HG03066 (cell line): ENCODE data around the gene GRM7.
"Not testable (repeated sequence)": the region's sequence is repeated elsewhere in the genome, so short reads cannot be mapped to it uniquely, and the experiment has no call there.

ENCODE experiments used
- ATAC-seq: cut with Tn5 transposase; IDR thresholded peaks from one replicate; pipeline ENCODE4 v1.9.1; 2021; ENCODE audit warnings: low read depth; ENCODE audit not compliant: unreplicated experiment

Gene GRM7

DNA sequence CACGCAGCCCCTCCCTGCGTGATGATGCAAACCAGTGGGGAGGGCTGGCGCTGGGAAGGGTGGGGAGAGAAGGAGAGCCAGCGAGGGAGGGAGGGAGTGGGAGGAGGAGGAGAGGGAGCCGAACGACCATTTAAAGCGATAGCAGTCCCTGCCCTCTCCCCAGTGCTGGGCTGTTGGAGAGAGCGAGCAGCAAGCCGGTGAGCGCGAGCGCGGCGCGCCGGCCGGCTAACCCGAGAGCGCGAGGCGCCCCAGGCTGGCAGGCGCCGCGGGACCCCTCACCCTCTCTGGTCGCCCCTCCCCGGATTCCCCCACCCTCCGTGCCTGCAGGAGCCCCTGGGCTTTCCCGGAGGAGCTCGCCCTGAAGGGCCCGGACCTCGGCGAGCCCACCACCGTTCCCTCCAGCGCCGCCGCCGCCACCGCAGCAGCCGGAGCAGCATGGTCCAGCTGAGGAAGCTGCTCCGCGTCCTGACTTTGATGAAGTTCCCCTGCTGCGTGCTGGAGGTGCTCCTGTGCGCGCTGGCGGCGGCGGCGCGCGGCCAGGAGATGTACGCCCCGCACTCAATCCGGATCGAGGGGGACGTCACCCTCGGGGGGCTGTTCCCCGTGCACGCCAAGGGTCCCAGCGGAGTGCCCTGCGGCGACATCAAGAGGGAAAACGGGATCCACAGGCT is at the start of gene GRM7:
Gene GRM7, plus strand, starts transcription at position 162 of the 671 bp plus-strand sequence.
- no peak for ATAC-seq

DNA sequence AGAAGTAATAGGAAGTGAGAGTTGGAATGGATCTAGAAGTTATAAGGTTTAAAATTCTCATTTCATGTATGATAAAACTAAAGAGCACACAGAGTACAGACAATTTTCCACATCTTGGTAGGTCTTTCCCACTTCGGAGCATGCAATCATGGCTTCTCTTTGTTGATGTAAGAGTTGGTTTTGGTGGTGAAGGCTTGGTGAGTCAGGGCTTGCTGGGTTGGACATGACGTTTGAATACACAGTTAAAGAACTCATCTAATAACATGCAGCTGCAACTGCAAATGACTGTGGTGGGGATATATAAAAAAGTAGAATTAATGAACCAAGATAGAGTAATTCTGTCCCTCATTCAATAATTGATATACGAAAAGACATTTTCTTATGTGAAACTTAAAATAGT is 39.5 kb upstream of the GRM7 start:
- ATAC-seq = no peak

- ATAC-seq = no peak
Observed at GRCh38 chr3:6825524-6825923, 35.4 kb upstream of the GRM7 start.

DNA sequence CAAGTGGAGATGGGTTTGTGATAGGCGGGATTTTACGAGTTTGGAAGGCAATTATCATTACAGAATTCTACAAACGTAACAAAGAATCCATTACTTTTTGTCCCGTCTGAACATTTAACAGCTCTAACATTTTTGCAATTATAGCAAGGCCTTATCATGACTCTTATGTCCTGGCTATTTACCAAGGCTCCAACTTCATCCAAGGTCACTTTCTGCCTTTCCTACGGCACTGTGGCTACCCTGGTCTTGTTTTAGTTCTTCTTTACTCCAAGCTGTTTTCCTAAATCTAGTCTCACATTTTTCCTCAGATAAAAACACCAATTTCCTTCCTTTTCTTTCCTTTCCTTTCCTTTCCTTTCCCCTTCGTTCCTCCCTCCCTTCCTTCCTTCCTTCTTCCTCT is 33.5 kb upstream of the GRM7 start:
- ATAC-seq = no peak

DNA sequence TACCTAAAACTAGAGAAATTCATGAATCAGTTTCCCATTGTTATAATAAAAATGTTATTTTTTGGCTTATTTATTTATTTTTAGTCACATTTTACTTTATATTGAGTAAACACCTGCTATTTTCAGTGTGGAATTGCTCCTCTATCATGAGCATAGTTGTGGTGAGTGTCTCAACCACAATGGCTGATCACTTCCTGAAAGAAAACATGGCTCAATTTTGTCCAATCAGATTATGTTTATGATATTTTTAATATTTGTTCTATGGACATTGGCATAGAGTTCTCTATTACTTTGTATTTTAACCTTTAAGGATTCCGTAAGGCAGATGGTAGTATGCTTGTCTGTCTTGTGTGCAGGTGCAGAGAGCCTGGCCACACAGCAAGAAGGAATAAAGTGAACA is 16.2 kb upstream of the GRM7 start:
- no peak for ATAC-seq

DNA sequence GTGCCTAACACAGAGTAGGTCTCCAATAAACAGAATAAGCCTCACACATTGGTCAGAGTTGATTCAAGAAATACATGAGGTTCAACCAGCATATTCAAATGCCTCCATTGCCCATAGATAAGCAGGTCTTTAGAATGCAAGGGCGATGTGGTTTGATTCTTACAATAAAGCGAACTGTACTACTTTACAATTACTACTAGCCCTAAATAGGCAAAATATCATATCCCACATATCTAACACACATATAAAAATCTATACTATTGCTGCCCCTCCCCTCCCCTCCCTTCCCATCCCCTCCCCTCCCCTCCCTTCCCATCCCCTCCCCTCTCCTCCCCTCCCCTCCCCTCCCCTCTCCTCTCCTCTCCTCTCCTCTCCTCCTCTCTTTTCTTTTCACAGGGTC is 6.7 kb upstream of the GRM7 start:
- ATAC-seq = no peak

- ATAC-seq = no peak
Observed at GRCh38 chr3:6857510-6857909, 3.4 kb upstream of the GRM7 start.

- ATAC-seq = no peak
Observed at GRCh38 chr3:6860149-6860953, 564 bp upstream of the GRM7 start.

DNA sequence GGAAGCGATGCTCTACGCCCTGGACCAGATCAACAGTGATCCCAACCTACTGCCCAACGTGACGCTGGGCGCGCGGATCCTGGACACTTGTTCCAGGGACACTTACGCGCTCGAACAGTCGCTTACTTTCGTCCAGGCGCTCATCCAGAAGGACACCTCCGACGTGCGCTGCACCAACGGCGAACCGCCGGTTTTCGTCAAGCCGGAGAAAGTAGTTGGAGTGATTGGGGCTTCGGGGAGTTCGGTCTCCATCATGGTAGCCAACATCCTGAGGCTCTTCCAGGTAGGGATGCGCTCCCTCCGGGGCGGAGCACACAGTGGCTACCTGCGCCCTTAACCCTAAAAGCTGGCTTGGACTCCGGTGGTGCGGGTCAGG is 698 bp downstream of the GRM7 start:
- ATAC-seq = no peak

DNA sequence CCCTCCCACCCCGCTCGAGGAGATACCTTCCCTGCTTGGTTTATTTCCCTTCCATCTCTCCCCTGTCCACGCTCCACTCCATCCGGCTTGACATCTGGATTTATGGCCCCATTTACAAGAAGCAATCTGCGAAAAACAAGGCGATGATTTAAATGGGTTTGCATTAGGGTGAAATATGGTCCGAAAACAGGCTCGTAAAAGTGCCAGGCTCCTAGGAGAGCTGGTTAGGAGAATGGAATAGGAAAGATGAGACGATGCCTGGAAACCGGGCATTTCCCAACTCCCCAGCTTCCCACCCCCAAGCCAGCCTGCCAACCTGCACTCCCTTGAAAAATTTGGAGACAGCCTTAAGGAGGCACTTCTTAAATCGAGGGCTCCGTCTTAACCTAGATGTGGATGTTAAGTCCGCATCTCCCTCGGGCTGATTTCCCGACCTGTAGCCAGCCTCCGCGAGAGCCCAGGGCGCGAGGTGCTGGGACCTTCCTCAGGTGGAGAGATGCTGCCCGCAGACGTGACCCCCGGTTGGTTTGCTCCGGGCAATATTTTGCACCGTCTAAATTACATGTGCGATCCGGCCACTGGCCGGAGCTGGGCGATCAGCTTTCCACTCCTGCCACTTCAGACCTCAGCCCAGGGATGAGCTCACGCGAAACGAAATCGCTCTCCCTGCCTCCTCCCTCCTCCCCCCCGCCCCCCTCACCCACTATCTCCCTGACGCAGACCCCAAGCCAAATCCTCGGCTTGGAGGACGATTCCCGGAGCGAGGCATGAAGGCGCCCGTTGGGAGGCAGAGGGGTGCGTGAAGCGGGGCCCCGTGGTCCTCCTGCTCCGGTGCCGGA is 1.3 kb downstream of the GRM7 start:
- no peak for ATAC-seq

DNA sequence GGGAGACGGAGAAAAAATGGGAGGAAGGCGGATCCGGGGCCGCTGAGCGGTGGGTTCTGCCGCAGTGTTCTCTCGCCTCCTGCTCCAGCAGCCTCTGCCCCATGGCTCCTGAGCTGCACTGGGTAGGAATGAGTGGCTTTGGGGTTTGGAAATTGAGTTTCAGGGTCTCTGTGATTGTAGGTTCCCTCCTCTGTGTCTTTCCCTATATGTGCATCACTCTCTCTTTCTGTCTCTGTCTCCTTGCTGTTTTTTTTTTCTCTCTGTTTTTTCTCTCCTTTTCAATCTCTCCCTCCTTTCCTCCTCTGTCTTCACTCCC is 1.9 kb downstream of the GRM7 start:
- ATAC-seq = no peak

DNA sequence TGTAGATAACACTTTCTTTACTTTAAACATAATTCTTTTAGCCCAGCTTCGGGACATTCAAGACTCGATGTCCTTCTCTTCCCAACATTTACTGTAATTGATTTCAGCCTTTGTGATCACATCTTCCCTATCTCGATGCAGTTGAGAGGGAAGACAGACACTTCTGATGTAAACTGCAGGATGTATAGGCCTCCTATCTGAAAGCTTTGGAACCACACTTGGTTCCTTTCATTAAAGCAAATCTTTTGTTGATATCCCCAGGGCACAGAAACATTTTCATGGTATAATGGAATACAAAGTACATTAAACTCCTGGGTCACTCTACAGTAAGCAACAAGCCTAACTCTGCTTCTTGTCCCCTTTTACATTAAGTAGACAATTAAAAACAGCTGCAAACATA is 6.4 kb downstream of the GRM7 start:
- ATAC-seq = no peak

DNA sequence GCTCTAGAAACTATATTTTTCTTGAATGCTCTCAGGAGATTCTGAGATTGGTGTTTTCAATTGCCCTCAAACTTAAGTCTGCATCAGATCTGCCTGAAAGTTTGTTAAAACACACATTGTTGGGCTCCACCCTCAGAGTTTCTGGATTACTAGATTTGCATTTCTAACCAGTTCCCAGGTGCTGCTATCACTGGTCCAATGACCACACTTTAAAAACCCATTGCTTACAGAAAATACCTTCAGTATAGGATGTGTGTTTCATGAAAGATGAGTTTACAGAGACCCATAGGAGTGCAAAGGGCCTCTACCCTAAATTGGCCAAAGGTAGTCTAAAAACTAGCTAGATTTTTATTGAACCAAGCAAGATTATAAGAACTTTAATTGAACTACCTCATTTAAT is 17.8 kb downstream of the GRM7 start:
- no peak for ATAC-seq

- ATAC-seq = no peak
Observed at GRCh38 chr3:6912240-6912639, 51.3 kb downstream of the GRM7 start.

DNA sequence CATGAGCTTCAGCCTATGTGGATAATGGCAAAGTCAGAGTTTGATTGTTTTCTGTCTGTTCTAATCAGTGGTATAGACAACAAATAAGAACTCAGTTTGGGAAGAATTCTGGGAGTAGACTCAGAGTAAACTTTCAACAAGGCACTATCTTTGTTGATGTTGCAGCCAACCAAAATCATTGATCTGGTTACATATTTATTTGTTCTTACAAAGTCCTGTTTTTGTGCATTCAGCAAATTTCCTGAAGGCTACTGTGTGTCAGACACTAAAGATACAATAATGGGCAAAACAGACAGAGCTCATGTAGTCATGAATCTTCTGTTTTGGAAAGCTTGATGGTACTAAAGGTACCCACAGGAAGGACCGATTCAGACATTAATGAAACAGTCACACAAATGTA is 55.0 kb downstream of the GRM7 start:
- no peak for ATAC-seq

DNA sequence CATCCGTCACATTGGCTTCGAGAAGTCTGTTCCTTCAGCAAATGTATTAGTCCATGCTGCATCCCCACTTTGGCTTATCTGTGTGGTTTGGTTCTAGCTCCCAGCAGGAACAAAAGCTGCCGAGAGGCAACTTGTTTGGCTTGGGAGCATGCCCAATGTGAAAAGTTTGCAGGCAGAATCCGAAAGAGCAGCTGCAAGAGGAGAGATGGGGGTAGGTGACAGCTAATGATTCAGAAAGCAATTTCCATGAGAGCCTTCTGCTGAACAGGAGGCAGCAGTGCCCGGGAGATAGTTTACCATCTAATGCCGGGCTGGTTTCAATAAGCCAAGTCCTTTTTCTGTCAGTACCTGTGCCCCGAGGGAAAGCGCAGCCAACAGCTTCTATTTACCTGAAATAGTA is 60.2 kb downstream of the GRM7 start:
- no peak for ATAC-seq

- ATAC-seq = no peak
Observed at GRCh38 chr3:6921876-6922275, 61.0 kb downstream of the GRM7 start.

DNA sequence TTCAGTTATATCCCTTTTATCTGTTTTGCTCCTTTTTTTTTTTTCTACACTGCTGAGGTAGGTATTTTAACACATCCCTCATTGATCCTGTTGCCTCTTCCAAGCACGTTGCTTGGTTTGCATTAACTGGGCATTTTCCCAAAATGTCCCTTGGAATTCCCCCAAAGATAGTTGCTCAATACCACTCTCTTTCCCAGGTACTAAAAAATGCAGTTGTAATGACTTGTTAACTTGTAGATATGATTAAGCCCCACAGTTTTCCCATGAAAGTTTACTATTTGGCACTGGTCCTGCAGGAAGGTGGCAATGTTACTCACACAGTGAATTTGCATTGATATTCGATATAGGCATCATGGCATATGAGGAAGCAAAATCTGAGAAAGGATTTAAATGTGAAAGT is 67.1 kb downstream of the GRM7 start:
- ATAC-seq = no peak

GRCh38 chr3:6929918-6930317 is 69.0 kb downstream of the GRM7 start:
- ATAC-seq = no peak

DNA sequence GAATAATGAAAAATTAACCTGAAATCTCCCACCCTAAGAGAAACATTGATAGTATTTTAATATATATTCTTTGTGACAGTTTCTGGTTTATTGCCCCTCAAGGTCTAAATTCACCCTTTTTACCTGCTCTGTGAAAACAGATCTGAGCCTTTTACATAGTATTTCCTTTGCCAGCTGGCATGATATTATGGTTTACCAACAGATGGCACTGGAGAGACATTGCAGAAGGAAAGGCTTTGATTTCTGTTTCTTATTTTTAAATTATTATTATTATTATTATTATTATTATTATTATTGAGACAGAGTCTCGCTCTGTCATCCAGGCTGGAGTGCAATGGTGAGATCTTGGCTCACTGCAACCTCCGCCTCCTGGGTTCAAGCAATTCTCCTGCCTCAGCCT is 74.5 kb downstream of the GRM7 start:
- ATAC-seq = not testable (repeated sequence)

- no peak for ATAC-seq
Observed at GRCh38 chr3:6935970-6936369, 75.1 kb downstream of the GRM7 start.

GRCh38 chr3:6962801-6963200 is 101.9 kb downstream of the GRM7 start:
- no peak for ATAC-seq
